Type B pancreatic cell (in vitro differentiated cells): ENCODE measurements around the gene ABAT. TPM values are rescaled to one million over a fixed set of nuclear protein-coding genes. Genes with fewer than 3 reads are reported as not detected.
A peak's percentile ranks its signal among the peaks of the same experiment; 100 is the strongest.

Experiments
- DNase-seq: peaks from one replicate; pipeline ENCODE4 v3.0.0; 2021; ENCODE audit warnings: mixed read lengths; ENCODE audit not compliant: unreplicated experiment; ENCODE audit errors: extremely low spot score
- H3K27ac Mint-ChIP-seq: 2 replicates; pipeline ENCODE4 v1.8.0; 2021; ENCODE audit warnings: mild to moderate bottlenecking, mixed read lengths
- H3K27me3 Mint-ChIP-seq: 2 replicates; pipeline ENCODE4 v1.8.0; 2021; ENCODE audit warnings: mixed read lengths
- H3K36me3 Mint-ChIP-seq: 2 replicates; pipeline ENCODE4 v1.8.0; 2021; ENCODE audit warnings: mixed read lengths
- H3K4me1 Mint-ChIP-seq: one replicate; pipeline ENCODE4 v1.8.0; 2021; ENCODE audit warnings: mixed read lengths; ENCODE audit not compliant: unreplicated experiment
- H3K4me3 Mint-ChIP-seq: 2 replicates; pipeline ENCODE4 v1.8.0; 2021; ENCODE audit warnings: mild to moderate bottlenecking, mixed read lengths
- H3K9me3 Mint-ChIP-seq: 2 replicates; pipeline ENCODE4 v1.8.0; 2021; ENCODE audit warnings: mixed read lengths
- total RNA-seq: library from RNA; stranded (reverse); gene quantifications from 2 replicates; pipeline ENCODE4 v1.2.1, GENCODE V29; 2021; ENCODE audit warnings: low replicate concordance
- TF ChIP-seq, protein P1 (sequence below): fragments of 200-600 bp; sonication (generic); conservative IDR thresholded peaks from 2 replicates; pipeline ENCODE4 v1.5.0; 2021; ENCODE audit warnings: antibody characterized with exemption, mild to moderate bottlenecking

The ABAT gene
- total RNA-seq, 1 donor from 2014 or later: 32.1 TPM

DNA sequence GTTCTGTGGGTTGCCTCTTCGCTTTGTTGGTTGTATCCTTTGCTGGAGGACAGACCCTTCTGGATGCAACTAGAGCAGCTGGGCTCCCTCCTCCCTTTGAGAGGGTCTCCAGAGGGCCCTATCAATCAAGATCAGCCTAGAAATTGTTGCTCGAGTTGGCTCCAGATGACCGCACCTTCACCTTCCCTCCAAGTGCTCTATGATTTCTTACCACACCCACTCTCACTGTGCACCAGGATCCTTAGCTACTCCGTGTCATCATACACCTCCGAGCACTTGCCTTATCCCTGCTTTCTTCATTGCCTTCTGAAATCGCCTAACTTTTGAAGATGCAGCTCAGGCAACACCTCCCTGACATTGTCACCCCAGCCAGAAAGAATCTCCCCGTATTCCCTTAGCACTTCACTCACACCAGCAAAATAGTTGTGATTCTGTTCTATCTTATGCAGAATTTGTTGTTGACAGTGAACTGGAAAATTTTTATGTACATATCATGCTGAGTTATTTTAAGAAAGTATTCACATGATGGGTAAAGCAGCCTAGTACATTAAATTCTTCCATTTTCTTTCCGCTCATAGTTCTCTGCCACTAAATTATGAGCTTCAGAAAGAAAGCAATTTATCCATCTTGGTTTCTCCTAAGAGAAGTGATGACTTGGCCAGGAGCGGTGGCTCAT is 52.9 kb downstream of the ABAT start:
- H3K36me3 Mint-ChIP-seq: peaks cover 8% of the 10 kb centered on the region
- no peak overlapping the region for H3K27ac Mint-ChIP-seq
- DNase-seq: no peak
- H3K4me1 Mint-ChIP-seq: peaks cover 12% of the 10 kb centered on the region
- TF ChIP-seq, protein P1, sequence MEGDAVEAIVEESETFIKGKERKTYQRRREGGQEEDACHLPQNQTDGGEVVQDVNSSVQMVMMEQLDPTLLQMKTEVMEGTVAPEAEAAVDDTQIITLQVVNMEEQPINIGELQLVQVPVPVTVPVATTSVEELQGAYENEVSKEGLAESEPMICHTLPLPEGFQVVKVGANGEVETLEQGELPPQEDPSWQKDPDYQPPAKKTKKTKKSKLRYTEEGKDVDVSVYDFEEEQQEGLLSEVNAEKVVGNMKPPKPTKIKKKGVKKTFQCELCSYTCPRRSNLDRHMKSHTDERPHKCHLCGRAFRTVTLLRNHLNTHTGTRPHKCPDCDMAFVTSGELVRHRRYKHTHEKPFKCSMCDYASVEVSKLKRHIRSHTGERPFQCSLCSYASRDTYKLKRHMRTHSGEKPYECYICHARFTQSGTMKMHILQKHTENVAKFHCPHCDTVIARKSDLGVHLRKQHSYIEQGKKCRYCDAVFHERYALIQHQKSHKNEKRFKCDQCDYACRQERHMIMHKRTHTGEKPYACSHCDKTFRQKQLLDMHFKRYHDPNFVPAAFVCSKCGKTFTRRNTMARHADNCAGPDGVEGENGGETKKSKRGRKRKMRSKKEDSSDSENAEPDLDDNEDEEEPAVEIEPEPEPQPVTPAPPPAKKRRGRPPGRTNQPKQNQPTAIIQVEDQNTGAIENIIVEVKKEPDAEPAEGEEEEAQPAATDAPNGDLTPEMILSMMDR: no peak
- no peaks in the 10 kb centered on the region for H3K9me3 Mint-ChIP-seq
- H3K27me3 Mint-ChIP-seq: no peaks in the 10 kb centered on the region
- H3K4me3 Mint-ChIP-seq: peak overlapping the region; percentile 2

DNA sequence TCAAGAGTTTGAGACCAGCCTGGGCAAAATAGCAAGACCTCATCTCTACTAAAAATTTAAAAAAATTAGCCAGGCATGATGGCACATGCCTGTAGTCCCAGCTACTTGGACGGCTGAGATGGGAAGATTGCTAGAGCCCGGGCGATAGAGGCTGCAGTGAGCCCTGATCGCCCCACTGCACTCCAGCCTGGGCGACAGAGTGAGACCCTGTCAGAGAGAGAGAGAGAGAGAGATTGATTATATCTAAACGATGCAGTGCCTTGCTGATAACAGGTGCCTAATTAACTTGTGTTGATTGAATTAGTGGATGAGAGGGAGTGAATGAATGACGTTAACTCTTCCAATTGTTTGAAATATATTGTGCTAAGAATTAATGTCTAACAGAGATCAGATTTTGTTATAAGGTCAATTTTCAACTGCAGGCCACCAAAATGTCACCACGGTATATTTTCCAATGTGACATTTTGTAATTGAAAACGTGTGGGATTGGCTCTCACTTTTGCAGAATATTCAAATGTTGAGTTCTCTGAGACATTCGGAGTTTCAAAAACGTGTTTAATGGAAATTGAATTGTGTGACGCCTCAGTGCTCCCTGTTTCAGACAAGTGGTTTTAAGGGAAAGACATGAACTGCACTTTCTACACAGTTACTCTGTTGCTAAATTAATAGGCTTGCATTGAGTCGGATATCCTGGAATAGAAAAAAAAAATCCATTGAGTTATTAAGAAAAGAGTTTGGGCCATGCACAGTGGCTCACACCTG is 53.6 kb downstream of the ABAT start:
- H3K4me3 Mint-ChIP-seq: no peak overlapping the region
- H3K36me3 Mint-ChIP-seq: peaks cover 8% of the 10 kb centered on the region
- no peaks in the 10 kb centered on the region for H3K27me3 Mint-ChIP-seq
- H3K27ac Mint-ChIP-seq: no peak overlapping the region
- H3K4me1 Mint-ChIP-seq: peaks cover 12% of the 10 kb centered on the region
- H3K9me3 Mint-ChIP-seq: no peaks in the 10 kb centered on the region
- TF ChIP-seq, protein P1: no peak
- no peak for DNase-seq

DNA sequence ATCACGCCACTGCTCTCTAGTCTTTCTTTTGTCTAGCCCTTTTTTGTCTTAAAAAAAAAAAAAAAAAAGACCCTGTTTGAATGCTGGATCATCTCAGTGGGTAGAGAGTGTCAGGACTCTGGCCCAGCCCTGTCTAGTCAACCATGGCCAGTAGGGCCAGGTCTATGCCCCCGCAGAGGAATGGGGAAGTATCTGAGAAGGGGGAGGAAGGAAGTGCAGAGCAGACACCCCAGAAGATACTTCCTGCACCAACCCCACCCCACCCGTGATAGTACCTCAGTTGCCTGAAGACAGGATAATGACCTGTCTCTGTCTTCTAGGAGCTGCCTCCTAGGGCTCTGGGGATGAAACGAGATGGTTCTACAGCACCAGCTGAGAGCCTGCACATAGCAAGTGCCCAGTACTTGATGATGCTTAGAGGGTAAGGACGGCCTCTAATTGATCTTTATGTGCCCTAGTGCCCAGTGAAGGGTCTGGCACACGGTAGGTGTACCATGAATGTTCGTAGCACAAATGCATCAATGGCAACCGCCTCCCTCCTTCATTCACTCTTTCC is 55.4 kb downstream of the ABAT start:
- TF ChIP-seq, protein P1: no peak
- Mint-ChIP-seq H3K9me3 (no peaks in the 10 kb centered on the region), H3K36me3 (peaks cover 16% of the 10 kb centered on the region), H3K4me3 (no peak overlapping the region), H3K27me3 (no peaks in the 10 kb centered on the region), H3K27ac (peak overlapping the region; percentile 66), H3K4me1 (peaks cover 12% of the 10 kb centered on the region)
- no peak for DNase-seq

DNA sequence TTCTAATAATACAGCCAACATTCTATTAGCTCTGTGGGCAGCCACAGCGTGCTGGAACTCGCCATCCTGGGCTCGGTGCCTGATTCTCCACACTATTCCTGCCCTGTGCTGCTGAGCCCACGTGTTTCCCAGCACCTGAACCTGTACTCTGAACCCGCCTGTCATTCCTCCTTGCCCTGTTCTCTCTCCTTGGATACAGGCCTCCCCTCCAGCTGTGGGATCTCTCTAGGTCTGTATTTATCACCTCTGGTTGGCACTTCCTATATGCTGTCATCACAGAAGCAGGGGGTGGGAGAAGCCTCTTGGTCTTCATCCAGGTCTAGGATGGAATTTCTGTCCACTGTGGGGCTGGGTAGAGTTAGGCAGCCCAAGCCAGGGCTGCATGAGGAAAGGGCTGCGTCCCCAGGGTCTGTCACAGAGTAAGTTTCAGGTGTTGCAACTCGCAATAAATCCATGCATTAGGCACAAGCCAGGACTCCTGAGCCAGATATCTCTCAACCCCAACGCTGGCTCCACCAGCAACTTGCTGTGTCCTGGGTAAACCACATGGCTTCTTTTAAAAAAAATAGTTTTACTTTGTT is 56.0 kb downstream of the ABAT start:
- H3K36me3 Mint-ChIP-seq: peaks cover 13% of the 10 kb centered on the region
- peaks cover 12% of the 10 kb centered on the region for H3K4me1 Mint-ChIP-seq
- no peaks in the 10 kb centered on the region for H3K9me3 Mint-ChIP-seq
- TF ChIP-seq, protein P1: no peak
- H3K27me3 Mint-ChIP-seq: no peaks in the 10 kb centered on the region
- no peak for DNase-seq
- H3K4me3 Mint-ChIP-seq: no peak overlapping the region
- H3K27ac Mint-ChIP-seq: peak overlapping the region; percentile 66

DNA sequence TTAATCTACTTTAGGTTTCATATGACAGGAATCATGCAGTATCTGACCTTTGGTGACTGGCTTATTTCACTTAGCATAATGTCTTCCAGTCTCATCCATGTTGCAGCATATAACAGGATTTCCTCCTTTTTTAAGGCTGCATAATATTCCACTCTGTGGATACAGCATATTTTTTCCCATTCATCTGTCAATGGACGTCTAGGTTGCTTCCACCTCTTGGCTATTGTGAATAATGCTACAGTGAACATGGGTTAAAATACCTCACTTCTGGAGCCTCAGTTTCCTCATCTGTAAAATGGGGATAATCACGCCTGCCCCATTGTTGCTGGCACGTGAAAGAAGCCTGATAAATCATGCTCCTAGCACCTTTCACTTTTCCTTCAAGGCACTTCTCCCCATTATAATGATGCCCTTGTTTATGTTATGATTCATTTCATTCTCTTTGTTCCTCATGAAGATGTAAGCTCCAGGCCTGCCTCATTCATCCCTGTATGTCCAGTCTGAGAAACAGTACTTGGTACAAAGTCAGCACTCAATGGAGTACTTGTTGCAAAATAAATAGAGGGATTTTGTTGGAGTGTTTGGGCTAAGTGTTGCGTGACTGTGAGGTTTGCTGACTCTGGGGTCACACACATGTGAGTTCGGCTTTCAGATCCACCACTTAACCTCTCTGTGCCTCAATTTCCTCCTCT is 59.6 kb downstream of the ABAT start:
- Mint-ChIP-seq H3K27me3 (no peaks in the 10 kb centered on the region), H3K4me3 (no peak overlapping the region), H3K4me1 (peaks cover 10% of the 10 kb centered on the region), H3K27ac (no peak overlapping the region), H3K9me3 (no peaks in the 10 kb centered on the region), H3K36me3 (peaks cover 17% of the 10 kb centered on the region)
- TF ChIP-seq, protein P1: no peak
- DNase-seq: no peak
